H9 (cell line): ENCODE data around the gene PDE1A. TPM values are rescaled to one million over a fixed set of nuclear protein-coding genes. Genes with fewer than 3 reads are reported as not detected.
A peak's percentile ranks its signal among the peaks of the same experiment; 100 is the strongest.

Experiments used
- DNase-seq: peaks from one replicate; pipeline ENCODE4 v3.0.0-alpha.2; 2017
- H2AFZ ChIP-seq: one replicate; pipeline ENCODE4 v1.6.1; 2013; ENCODE audit warnings: mild to moderate bottlenecking, low read length, control low read depth, moderate library complexity
- H2AK5ac ChIP-seq: 2 replicates; pipeline ENCODE4 v1.6.1; 2013; ENCODE audit warnings: low read length, control low read depth, mixed read lengths; ENCODE audit not compliant: insufficient read length
- H2BK120ac ChIP-seq: one replicate; pipeline ENCODE4 v1.6.1; 2013; ENCODE audit warnings: low read depth, mild to moderate bottlenecking, low read length, control low read depth, inconsistent platforms; ENCODE audit not compliant: poor library complexity, severe bottlenecking
- H2BK12ac ChIP-seq: 2 replicates; pipeline ENCODE4 v1.6.1; 2013; ENCODE audit warnings: low read length, control low read depth, mixed read lengths, low read depth; ENCODE audit not compliant: insufficient read length
- H2BK15ac ChIP-seq: 2 replicates; pipeline ENCODE4 v1.6.1; 2013; ENCODE audit warnings: low read depth, low read length, control low read depth
- H2BK20ac ChIP-seq: one replicate; pipeline ENCODE4 v1.6.1; 2013; ENCODE audit warnings: low read depth, mild to moderate bottlenecking, low read length, control low read depth, inconsistent platforms; ENCODE audit not compliant: poor library complexity, severe bottlenecking
- H2BK5ac ChIP-seq: 2 replicates; pipeline ENCODE4 v1.6.1; 2013; ENCODE audit warnings: low read length, control low read depth, mixed read lengths; ENCODE audit not compliant: insufficient read length
- H3K14ac ChIP-seq: 2 replicates; pipeline ENCODE4 v1.6.1; 2013; ENCODE audit warnings: low read length, control low read depth; ENCODE audit not compliant: insufficient read depth
- H3K18ac ChIP-seq: 2 replicates; pipeline ENCODE4 v1.6.1; 2013; ENCODE audit warnings: low read depth, mild to moderate bottlenecking, mixed read lengths, low read length, control low read depth; ENCODE audit not compliant: insufficient read length
- H3K23ac ChIP-seq: 2 replicates; pipeline ENCODE4 v1.6.1; 2013; ENCODE audit warnings: low read length, control low read depth, mixed read lengths, low read depth; ENCODE audit not compliant: insufficient read length
- H3K23me2 ChIP-seq: 2 replicates; pipeline ENCODE4 v1.6.1; 2013; ENCODE audit warnings: low read depth, mild to moderate bottlenecking, mixed read lengths, low read length, control low read depth; ENCODE audit not compliant: insufficient read length, poor library complexity, severe bottlenecking
- H3K27ac ChIP-seq: 2 replicates; pipeline ENCODE4 v1.5.1; 2013; ENCODE audit warnings: low read length, control low read depth, mixed read lengths, low read depth; ENCODE audit not compliant: insufficient read length
- H3K27me3 ChIP-seq: 2 replicates; pipeline ENCODE4 v1.6.1; 2013; ENCODE audit warnings: low read length, control low read depth, inconsistent platforms; ENCODE audit not compliant: insufficient read depth
- H3K4ac ChIP-seq: 2 replicates; pipeline ENCODE4 v1.6.1; 2013; ENCODE audit warnings: low read depth, mild to moderate bottlenecking, control low read depth, inconsistent platforms, low read length, moderate library complexity
- H3K4me1 ChIP-seq: 2 replicates; pipeline ENCODE4 v1.6.1; 2013; ENCODE audit warnings: low read length, control low read depth, inconsistent platforms; ENCODE audit not compliant: insufficient read depth
- H3K4me2 ChIP-seq: 2 replicates; pipeline ENCODE4 v1.6.1; 2013; ENCODE audit warnings: low read length, control low read depth, mixed read lengths; ENCODE audit not compliant: insufficient read length, insufficient read depth
- H3K56ac ChIP-seq: 2 replicates; pipeline ENCODE4 v1.6.1; 2013; ENCODE audit warnings: low read depth, mild to moderate bottlenecking, mixed read lengths, low read length, control low read depth; ENCODE audit not compliant: insufficient read length
- H3K79me1 ChIP-seq: 2 replicates; pipeline ENCODE4 v1.6.1; 2013; ENCODE audit warnings: low read depth, mild to moderate bottlenecking, moderate library complexity, low read length, control low read depth, inconsistent platforms; ENCODE audit not compliant: insufficient read depth, poor library complexity, severe bottlenecking
- H3K79me2 ChIP-seq: 2 replicates; pipeline ENCODE4 v1.6.1; 2013; ENCODE audit warnings: low read length, control low read depth, inconsistent platforms; ENCODE audit not compliant: insufficient read depth
- H3K9ac ChIP-seq: 2 replicates; pipeline ENCODE4 v1.6.1; 2013; ENCODE audit warnings: low read length, control low read depth, mixed read lengths; ENCODE audit not compliant: insufficient read length; ENCODE audit errors: extremely low read depth
- H3K9me3 ChIP-seq: one replicate; pipeline ENCODE4 v1.6.1; 2013; ENCODE audit warnings: low read depth, low read length, inconsistent platforms; ENCODE audit not compliant: control insufficient read depth
- H3T11ph ChIP-seq: one replicate; pipeline ENCODE4 v1.6.1; 2013; ENCODE audit warnings: mild to moderate bottlenecking, low read length, control low read depth, inconsistent platforms
- H4K20me1 ChIP-seq: one replicate; pipeline ENCODE4 v1.6.1; 2013; ENCODE audit not compliant: control insufficient read depth, insufficient read length, insufficient read depth
- H4K5ac ChIP-seq: 2 replicates; pipeline ENCODE4 v1.6.1; 2013; ENCODE audit warnings: low read depth, mild to moderate bottlenecking, mixed read lengths, low read length, control low read depth; ENCODE audit not compliant: insufficient read length
- H4K8ac ChIP-seq: replicated peaks from 2 replicates; pipeline ENCODE4 v1.6.1; 2013; ENCODE audit warnings: low read length, control low read depth, mixed read lengths, low read depth; ENCODE audit not compliant: insufficient read length
- H4K91ac ChIP-seq: 2 replicates; pipeline ENCODE4 v1.6.1; 2013; ENCODE audit warnings: low read depth, mild to moderate bottlenecking, moderate library complexity, mixed read lengths, low read length, control low read depth; ENCODE audit not compliant: insufficient read length
- H3K27ac Mint-ChIP-seq, 3 experiments: 2 replicates in 2 of 3; 3 replicates in 1 of 3; pipeline ENCODE4 v1.8.0; 2020 to 2021; ENCODE audit warnings: mixed read lengths in 3 of 3, mild to moderate bottlenecking in 1 of 3, moderate library complexity in 1 of 3
- H3K27me3 Mint-ChIP-seq: 2 replicates; pipeline ENCODE4 v1.8.0; 2021; ENCODE audit warnings: low read depth, mild to moderate bottlenecking, moderate library complexity, mixed read lengths
- H3K36me3 Mint-ChIP-seq, 3 experiments: 2 replicates in 2 of 3; 3 replicates in 1 of 3; pipeline ENCODE4 v1.8.0; 2020 to 2021; ENCODE audit warnings: low read depth in 3 of 3, mixed read lengths in 3 of 3; ENCODE audit not compliant: insufficient read depth in 1 of 3
- H3K4me1 Mint-ChIP-seq, 2 experiments: 2 replicates each; pipeline ENCODE4 v1.8.0; 2020; ENCODE audit warnings: mixed read lengths in 2 of 2
- H3K4me3 Mint-ChIP-seq, 2 experiments: 2 replicates in 1 of 2; 3 replicates in 1 of 2; pipeline ENCODE4 v1.8.0; 2020 to 2021; ENCODE audit warnings: mild to moderate bottlenecking in 2 of 2, mixed read lengths in 2 of 2, moderate library complexity in 1 of 2
- H3K9me3 Mint-ChIP-seq, 2 experiments: 2 replicates in 1 of 2; 3 replicates in 1 of 2; pipeline ENCODE4 v1.8.0; 2020; ENCODE audit warnings: mild to moderate bottlenecking in 2 of 2, mixed read lengths in 2 of 2, moderate library complexity in 1 of 2
- WGBS: extraction: QIAGEN DNeasy Blood & Tissue Kit; methylation state at CpG from one replicate; pipeline ENCODE4 v1.1.7; 2013; ENCODE audit warnings: missing lambda C conversion rate, low lambda C conversion rate, mixed read lengths; ENCODE audit not compliant: insufficient read length; ENCODE audit errors: extremely low coverage; 5-methylcytosine and 5-hydroxymethylcytosine counted together
- total RNA-seq: library from RNA; stranded (reverse); gene quantifications from 2 replicates; pipeline ENCODE4 v1.2.1, GENCODE V29; 2021
- TF ChIP-seq, protein P1 (sequence below): fragments of 200-600 bp; sonication (generic); conservative IDR thresholded peaks from 3 replicates; pipeline ENCODE4 v1.8.0; 2021; ENCODE audit warnings: antibody characterized with exemption, mild to moderate bottlenecking

Gene PDE1A
- total RNA-seq, 1 experiment from 2014 or later, result 0.11 TPM

DNA sequence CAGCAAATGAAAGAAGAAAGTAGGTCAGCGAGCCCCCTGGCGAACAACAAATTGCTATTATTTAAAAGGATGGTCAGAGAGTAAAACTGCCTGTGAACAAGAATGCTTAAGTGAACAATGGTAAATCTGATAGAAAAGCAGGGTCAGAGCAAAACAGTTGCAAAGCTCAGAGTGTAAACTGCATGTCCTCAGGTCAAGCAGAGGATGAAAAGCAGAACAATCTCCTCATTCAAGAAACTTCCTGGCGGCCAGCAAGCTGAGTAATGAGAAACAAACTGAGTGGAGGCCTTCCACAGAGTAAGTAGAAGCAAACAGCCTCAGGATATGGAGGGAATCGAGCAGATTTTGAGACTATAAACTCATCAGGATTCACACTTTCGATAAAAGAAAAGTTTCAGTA is 323.3 kb downstream of the PDE1A start:
- no peak overlapping the region for H3K4me3 Mint-ChIP-seq
- WGBS, result no CpG with 5 or more reads among the region's 5 CpGs
- no peak overlapping the region for H2BK15ac ChIP-seq

More for the DNA sequence above, 323.3 kb downstream of the PDE1A start:
- no peak overlapping the region for H3K9ac ChIP-seq
- H4K8ac ChIP-seq, result no peak overlapping the region
- H3K4me1 ChIP-seq, result no peaks in the 10 kb centered on the region
- no peak overlapping the region for H3K4ac ChIP-seq
- no peaks in the 10 kb centered on the region; a peak in 1 of 7 replicates for H3K36me3 Mint-ChIP-seq
- no peak overlapping the region for H3K23ac ChIP-seq
- H4K5ac ChIP-seq, result no peak overlapping the region
- no peaks in the 10 kb centered on the region for H3K79me1 ChIP-seq
- no peaks in the 10 kb centered on the region for H4K20me1 ChIP-seq
- no peak overlapping the region for H3K56ac ChIP-seq
- H3K18ac ChIP-seq, result no peak overlapping the region
- no peak overlapping the region for H3T11ph ChIP-seq
- H3K4me2 ChIP-seq, result no peak overlapping the region
- TF ChIP-seq, protein P1, sequence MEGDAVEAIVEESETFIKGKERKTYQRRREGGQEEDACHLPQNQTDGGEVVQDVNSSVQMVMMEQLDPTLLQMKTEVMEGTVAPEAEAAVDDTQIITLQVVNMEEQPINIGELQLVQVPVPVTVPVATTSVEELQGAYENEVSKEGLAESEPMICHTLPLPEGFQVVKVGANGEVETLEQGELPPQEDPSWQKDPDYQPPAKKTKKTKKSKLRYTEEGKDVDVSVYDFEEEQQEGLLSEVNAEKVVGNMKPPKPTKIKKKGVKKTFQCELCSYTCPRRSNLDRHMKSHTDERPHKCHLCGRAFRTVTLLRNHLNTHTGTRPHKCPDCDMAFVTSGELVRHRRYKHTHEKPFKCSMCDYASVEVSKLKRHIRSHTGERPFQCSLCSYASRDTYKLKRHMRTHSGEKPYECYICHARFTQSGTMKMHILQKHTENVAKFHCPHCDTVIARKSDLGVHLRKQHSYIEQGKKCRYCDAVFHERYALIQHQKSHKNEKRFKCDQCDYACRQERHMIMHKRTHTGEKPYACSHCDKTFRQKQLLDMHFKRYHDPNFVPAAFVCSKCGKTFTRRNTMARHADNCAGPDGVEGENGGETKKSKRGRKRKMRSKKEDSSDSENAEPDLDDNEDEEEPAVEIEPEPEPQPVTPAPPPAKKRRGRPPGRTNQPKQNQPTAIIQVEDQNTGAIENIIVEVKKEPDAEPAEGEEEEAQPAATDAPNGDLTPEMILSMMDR, result no peak
- no peak overlapping the region for H2BK5ac ChIP-seq
- H2BK120ac ChIP-seq, result no peak overlapping the region
- no peak overlapping the region for H2BK12ac ChIP-seq
- H3K9me3 ChIP-seq, result no peaks in the 10 kb centered on the region
- H3K27ac ChIP-seq, result no peak overlapping the region
- no peak overlapping the region for H3K14ac ChIP-seq
- H3K4me1 Mint-ChIP-seq, result peaks cover 9 to 12% of the 10 kb centered on the region in 2 experiments
- no peak overlapping the region for H4K91ac ChIP-seq
- no peak overlapping the region for H2AFZ ChIP-seq
- H3K9me3 Mint-ChIP-seq, result peaks cover 0 to 2% of the 10 kb centered on the region in 2 experiments; a peak in 1 of 5 replicates
- no peaks in the 10 kb centered on the region for H3K79me2 ChIP-seq
- no peak overlapping the region for H2BK20ac ChIP-seq
- H3K27me3 Mint-ChIP-seq, result no peaks in the 10 kb centered on the region
- no peak for DNase-seq
- H3K27ac Mint-ChIP-seq, result peak overlapping the region in 2 of 3 experiments; percentile 30 to 89; a peak in 3 of 7 replicates
- H2AK5ac ChIP-seq, result no peak overlapping the region
- no peaks in the 10 kb centered on the region for H3K23me2 ChIP-seq
- no peaks in the 10 kb centered on the region for H3K27me3 ChIP-seq
